HG02798 (cell line): Measurements from ENCODE around the gene METTL6.
"Not testable (repeated sequence)": the region's sequence is repeated elsewhere in the genome, so short reads cannot be mapped to it uniquely, and the experiment has no call there.

Experiments used
- ATAC-seq: cut with Tn5 transposase; IDR thresholded peaks from one replicate; pipeline ENCODE4 v1.9.1; 2021; ENCODE audit warnings: mild to moderate bottlenecking; ENCODE audit not compliant: unreplicated experiment, poor library complexity

Gene METTL6

GRCh38 chr3:15405448-15406050 is 21.8 kb downstream of the METTL6 start:
- ATAC-seq: peak; percentile 47

DNA sequence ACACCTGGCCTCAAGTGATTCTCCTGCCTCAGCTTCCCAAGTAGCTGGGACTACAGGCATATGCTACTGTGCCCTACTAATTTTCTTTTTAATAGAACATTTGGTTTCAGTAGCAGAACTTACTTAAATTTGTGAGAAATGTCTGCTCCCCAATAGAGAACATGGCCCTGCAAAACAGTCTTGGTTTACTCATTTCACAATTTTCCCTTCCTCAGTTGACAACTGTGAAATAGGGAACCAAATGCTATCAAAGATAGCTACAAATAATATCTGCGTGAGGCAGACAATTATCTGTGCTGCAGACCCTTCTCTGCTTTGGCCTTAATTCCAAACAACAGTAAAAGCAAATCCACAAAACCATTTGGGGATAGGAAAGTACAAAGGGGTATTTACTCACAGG is 22.6 kb downstream of the METTL6 start:
- ATAC-seq: no peak

- no peak for ATAC-seq
These were observed 23.4 kb downstream of the METTL6 start for GRCh38 chr3:15403965-15404364.

DNA sequence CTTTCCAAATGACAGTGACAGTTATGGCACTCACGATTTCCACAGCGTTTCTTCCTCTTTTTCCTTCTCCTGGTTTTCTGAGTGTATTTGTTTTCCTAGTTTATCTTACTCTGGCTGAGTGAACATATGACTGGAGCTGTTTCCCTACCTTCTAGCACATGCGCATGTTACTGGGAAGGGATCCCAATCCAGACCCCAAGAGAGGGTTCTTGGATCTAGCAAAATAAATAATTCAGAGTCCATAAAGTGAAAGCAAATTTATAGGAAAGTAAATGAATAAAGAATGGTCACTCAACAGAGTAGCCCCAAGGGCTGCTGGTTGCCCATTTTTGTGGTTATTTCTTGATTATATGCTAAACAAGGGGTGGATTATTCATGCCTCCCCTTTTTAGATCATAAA is 23.8 kb downstream of the METTL6 start:
- no peak for ATAC-seq

GRCh38 chr3:15401936-15402335 is 25.4 kb downstream of the METTL6 start:
- ATAC-seq: no peak

- ATAC-seq: no peak
These were observed 27.4 kb downstream of the METTL6 start for GRCh38 chr3:15399970-15400369.

DNA sequence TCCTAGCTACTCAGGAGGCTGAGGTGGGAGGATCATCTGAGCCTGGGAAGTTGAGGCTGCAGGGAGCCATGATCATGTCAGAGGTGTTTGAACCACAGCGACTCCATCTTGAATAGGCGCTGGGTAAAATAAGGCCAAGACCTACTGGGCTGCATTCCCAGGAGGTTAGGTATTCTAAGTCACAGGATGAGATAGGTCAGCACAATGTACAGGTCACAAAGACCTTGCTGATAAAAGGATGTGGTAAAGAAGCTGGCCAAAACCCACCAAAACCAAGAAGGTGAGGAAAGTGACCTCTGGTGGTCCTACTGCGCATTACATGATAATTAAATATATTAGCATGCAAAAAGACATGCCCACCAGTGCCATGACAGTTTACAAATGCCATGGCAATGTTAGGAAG is 28.6 kb downstream of the METTL6 start:
- not testable (repeated sequence) for ATAC-seq

DNA sequence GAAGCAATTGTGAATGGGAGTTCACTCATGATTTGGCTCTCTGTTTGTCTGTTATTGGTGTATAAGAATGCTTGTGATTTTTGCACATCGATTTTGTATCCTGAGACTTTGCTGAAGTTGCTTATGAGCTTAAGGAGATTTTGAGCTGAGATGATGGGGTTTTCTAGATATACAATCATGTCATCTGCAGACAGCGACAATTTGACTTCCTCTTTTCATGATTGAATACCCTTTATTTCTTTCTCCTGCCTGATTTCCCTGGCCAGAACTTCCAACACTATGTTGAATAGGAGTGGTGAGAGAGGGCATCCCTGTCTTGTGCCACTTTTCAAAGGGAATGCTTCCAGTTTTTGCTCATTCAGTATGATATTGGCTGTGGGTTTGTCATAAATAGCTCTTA is 34.1 kb downstream of the METTL6 start:
- ATAC-seq: not testable (repeated sequence)

DNA sequence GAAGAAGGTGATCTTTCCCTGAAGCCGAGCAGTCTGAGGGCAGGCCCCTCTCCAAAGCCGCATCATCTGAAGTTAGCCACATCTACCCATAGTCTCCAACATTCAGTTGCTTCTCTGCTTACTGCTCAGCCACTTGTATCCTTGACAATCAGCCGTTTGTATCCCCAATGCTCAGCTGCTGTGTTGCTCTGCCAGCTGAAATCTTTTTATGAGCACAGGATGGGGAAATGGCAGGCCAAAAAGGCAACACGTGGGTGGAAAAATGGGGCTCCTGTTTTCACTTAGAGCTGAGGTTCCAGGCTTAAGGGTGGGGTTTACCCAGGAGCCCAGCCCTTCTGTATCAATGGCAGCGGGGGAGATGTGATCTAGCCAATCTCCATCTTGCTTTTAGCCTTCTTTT is 36.3 kb downstream of the METTL6 start:
- ATAC-seq: no peak

DNA sequence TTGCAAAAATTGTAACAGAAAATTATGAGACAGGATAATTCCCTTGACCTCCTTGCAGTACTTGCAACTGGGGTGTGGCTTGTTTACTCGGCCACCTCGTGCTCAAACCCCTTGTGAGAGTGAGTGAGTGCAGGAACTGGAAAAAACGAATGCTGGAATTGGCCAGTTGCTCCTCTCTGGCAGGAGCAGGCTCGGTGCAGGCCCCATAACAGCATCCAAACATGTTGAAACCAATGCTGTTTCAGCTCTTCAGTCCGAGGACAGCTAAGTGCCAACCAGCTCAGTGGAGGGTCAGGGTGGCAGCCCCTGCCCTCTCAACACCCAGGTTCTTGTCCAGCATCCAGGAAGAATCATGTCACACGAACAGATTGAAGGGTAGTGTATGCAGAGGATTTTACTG is 36.9 kb downstream of the METTL6 start:
- ATAC-seq: no peak

DNA sequence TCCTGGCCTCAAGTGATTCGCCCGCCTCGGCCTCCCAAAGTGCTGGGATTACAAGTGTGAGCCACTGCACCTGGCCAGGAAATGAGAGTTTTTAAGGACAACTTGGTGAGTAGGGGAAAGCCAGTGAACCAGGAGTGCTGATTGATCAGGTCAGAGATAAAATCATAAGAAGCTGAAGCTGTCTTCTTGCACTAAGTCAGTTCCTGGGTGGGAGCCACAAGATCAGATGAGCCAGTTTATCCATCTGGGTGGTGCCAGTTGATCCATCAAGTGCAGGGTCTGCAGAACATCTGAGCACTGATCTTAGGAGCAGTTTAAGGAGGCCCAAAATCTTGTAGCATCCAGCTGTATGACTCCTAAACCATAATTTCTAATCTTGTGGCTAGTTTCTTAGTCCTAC is 39.0 kb downstream of the METTL6 start:
- ATAC-seq: not testable (repeated sequence)

DNA sequence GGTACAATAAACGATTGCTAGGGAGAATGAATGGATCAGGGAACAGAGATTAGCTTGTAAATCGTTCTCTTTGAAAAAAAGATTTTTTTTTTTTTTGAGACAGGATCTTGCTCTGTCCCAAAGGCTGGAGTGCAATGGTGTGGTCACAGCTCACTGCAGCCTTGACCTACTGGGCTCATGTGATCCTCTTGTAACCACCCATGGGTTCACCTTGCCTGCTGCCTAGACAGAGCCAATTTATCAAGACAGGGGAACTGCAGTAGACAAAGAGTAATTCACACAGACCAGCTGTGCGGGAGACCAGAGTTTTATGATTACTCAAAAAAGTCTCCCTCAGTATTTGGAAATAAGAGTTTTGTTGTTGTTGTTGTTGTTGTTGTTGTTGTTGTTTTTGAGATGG is 39.6 kb downstream of the METTL6 start:
- ATAC-seq: no peak

DNA sequence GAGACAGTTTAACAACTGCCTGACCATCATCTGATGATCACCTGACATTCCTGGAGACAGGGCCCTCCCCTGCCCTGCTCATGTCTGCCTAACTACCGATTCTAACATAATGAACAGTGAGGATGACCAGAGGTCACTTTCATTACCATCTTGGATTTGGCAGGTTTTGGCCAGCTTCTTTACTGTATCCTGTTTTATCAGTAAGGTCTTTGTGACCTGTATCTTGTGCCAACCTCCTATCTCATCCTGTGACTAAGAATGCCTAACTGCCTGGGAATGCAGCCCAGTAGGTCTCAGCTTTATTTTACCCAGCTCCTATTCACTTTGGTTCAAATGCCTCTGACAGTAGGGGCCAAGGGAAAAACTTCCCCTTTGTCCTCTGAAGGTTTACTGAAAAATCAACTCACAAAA is 40.2 kb downstream of the METTL6 start:
- no peak for ATAC-seq

DNA sequence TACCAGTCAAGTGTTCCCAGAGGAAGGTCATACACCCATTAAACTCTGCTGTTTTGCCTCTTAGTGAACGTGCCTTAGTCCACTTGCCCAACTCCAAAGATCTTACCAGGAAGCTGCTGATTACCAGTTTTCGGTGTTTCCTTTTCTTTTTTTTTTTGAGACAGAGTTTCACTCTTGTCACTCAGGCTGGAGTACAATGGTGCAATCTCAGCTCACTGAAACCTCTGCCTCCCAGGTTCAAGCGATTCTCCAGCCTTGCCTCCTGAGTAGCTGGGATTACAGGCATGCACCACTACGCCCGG is 40.7 kb downstream of the METTL6 start:
- not testable (repeated sequence) for ATAC-seq

DNA sequence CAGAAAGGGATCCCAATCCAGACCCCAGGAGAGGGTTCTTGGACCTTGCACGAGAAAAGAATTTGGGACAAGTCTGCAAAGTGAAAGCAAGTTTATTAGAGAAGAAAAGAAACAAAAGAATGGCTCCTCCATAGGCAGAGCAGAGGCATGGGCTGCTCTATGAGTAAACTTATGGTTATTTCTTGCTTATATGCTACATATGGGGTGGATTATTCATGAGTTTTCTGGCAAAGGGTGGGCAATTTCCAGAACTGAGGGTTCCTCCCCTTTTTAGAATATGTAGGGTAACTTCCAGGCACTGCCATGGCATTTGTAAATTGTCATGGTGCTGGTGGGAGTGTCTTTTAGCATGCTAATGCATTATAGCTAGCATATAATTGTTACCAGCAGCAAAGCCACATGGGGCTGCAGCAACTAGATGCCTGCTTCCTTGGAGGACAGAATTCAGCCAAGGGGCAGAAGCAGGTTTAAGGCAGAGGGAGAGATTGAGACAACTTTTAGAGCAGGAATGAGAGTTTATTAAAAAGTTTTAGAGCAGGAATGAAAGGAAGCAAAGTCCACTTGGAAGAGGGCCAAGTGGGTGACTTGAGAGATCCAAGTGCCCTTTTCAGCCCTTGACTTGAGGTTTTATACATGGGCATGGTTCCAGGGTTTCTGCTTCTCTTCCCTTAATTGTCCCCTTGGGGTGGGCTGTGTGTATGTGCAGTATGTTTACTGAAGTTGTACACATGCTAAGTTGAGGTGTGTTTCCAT is 41.3 kb downstream of the METTL6 start:
- no peak for ATAC-seq

GRCh38 chr3:15385238-15385695 is 42.1 kb downstream of the METTL6 start:
- ATAC-seq: peak; percentile 22

DNA sequence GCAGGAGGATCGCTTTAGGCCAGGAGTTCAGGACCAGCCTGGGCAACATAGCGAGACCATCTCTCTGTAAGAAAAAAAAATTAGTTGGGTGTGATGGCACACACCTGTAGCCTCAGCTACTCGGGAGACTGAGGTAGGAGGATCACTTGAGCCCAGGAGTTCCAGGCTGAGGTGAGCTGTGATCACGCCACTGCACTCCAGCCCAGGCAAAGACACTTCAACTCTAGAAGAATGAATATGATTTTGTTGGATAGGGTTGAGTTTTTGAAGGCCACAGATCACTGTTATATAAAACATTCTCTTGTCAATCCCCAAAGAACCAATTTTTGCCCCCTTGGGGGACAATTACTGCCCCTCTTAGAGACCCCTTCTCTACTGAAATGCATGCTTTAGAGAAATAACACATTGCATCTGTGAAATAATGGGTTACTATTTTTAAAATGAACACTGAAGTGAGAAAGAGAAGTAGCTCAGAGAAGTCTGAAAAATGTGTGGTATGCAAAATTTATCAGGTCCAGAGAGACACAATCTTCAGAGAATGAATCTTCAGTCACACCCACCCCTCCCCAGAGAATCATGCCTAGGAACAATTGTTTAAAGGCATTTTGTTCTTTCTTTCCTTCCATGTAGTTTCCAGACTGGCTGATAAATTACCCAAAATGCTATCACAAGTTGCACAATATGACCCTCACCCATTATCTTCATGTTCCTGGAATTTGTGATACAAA is 42.7 kb downstream of the METTL6 start:
- ATAC-seq: peak; percentile 90

GRCh38 chr3:15382405-15382923 is 44.9 kb downstream of the METTL6 start:
- ATAC-seq: no peak

- no peak for ATAC-seq
These were observed 46.1 kb downstream of the METTL6 start for GRCh38 chr3:15380980-15381890.
